H1 (cell line): ENCODE data around the gene ST6GALNAC3. TPM values are rescaled to one million over a fixed set of nuclear protein-coding genes. Genes with fewer than 3 reads are reported as not detected.

Source experiments
- CTCF ChIA-PET: fragments of 300-600 bp; sonication (Branson Sonifier 250); formaldehyde crosslinking; loops from one replicate; lab custom pipeline; 2021; ENCODE audit not compliant: partially characterized antibody; lab: Charles Lee
- POLR2A ChIA-PET: fragments of 300-600 bp; sonication (Branson Sonifier 250); formaldehyde crosslinking; loops from one replicate; lab custom pipeline; 2021; ENCODE audit warnings: inconsistent platforms; ENCODE audit not compliant: partially characterized antibody; lab: Charles Lee
- DNase-seq, 2 experiments: peaks; one replicate each; pipeline versions ENCODE4 v3.0.0 to v3.0.0-alpha.2; 2010 to 2022; ENCODE audit warnings: low spot score in 2 of 2, low read depth in 1 of 2, mixed read lengths in 1 of 2
- FAIRE-seq: peaks from 2 replicates; lab custom pipeline; 2011; peaks lifted over from hg19 to GRCh38; lab: Jason Lieb, UNC
- H2AFZ ChIP-seq: 2 replicates; pipeline ENCODE4 v1.8.1; 2012; ENCODE audit warnings: low read length, inconsistent platforms
- H2AK5ac ChIP-seq: 2 replicates; pipeline ENCODE4 v1.6.1; 2013; ENCODE audit warnings: low read depth, low read length
- H2BK120ac ChIP-seq: replicated peaks from 2 replicates; pipeline ENCODE3; 2013; ENCODE audit warnings: low read depth, low read length, inconsistent platforms
- H2BK12ac ChIP-seq: 2 replicates; pipeline ENCODE4 v1.6.1; 2013; ENCODE audit warnings: low read depth, low read length
- H2BK15ac ChIP-seq: 2 replicates; pipeline ENCODE4 v1.6.1; 2013; ENCODE audit warnings: low read length
- H2BK20ac ChIP-seq: 2 replicates; pipeline ENCODE4 v1.6.1; 2013; ENCODE audit warnings: low read length
- H2BK5ac ChIP-seq: 2 replicates; pipeline ENCODE4 v1.6.1; 2013; ENCODE audit warnings: low read depth, low read length
- H3K14ac ChIP-seq: 2 replicates; pipeline ENCODE4 v1.6.1; 2013; ENCODE audit warnings: inconsistent platforms; ENCODE audit not compliant: insufficient read length
- H3K18ac ChIP-seq: 2 replicates; pipeline ENCODE4 v1.6.1; 2013; ENCODE audit warnings: low read length; ENCODE audit errors: extremely low read depth
- H3K23ac ChIP-seq: 2 replicates; pipeline ENCODE4 v1.6.1; 2013; ENCODE audit warnings: inconsistent platforms; ENCODE audit not compliant: insufficient read length
- H3K23me2 ChIP-seq: 2 replicates; pipeline ENCODE4 v1.6.1; 2013; ENCODE audit warnings: low read depth, low read length
- H3K27ac ChIP-seq: 2 replicates; pipeline ENCODE4 v1.6.1; 2011; ENCODE audit warnings: low read depth, low read length, inconsistent platforms
- H3K27me3 ChIP-seq, 4 experiments: replicated peaks in 1 of 4; 1 replicate in 1 of 4; 2 replicates in 3 of 4; pipeline versions ENCODE4 v1.6.1 to v1.8.1; 2011 to 2013; ENCODE audit warnings: low read length in 3 of 4, mild to moderate bottlenecking in 3 of 4, inconsistent platforms in 2 of 4, mixed read lengths in 2 of 4, moderate library complexity in 1 of 4; ENCODE audit not compliant: control insufficient read depth in 3 of 4, insufficient read depth in 3 of 4; ENCODE audit errors: extremely low read depth in 1 of 4
- H3K36me3 ChIP-seq, 4 experiments: 2 replicates each; pipeline versions ENCODE4 v1.6.1 to v1.8.1; 2011 to 2013; ENCODE audit warnings: mild to moderate bottlenecking in 4 of 4, low read length in 3 of 4, moderate library complexity in 2 of 4, control low read depth in 1 of 4, inconsistent platforms in 1 of 4; ENCODE audit not compliant: insufficient read depth in 4 of 4, control insufficient read depth in 2 of 4
- H3K4ac ChIP-seq: replicated peaks from 2 replicates; pipeline ENCODE3; 2013; ENCODE audit warnings: low read length, low read depth, mixed read lengths, inconsistent platforms; ENCODE audit not compliant: insufficient read length
- H3K4me1 ChIP-seq, 4 experiments: replicated peaks in 1 of 4; 1 replicate in 1 of 4; 2 replicates in 3 of 4; pipeline versions ENCODE4 v1.6.1 to v1.8.1; 2011 to 2013; ENCODE audit warnings: low read length in 3 of 4, inconsistent platforms in 2 of 4, mixed read lengths in 1 of 4; ENCODE audit not compliant: insufficient read depth in 4 of 4, control insufficient read depth in 3 of 4
- H3K4me2 ChIP-seq, 2 experiments: 2 replicates each; pipeline versions ENCODE4 v1.6.1 to v1.8.1; 2011 to 2013; ENCODE audit warnings: low read depth in 2 of 2, low read length in 2 of 2, control low read depth in 1 of 2, inconsistent platforms in 1 of 2, mild to moderate bottlenecking in 1 of 2; ENCODE audit not compliant: insufficient read depth in 1 of 2
- H3K4me3 ChIP-seq, 4 experiments: fragments of 200-600, 300-600 bp in 1 of 4; sonication (generic), shearing (Covaris generic), sonication (Bioruptor Twin) in 1 of 4; 2 replicates each; pipeline versions ENCODE4 v1.5.1 to v1.8.1; 2011 to 2016; ENCODE audit warnings: low read length in 4 of 4, low read depth in 3 of 4, control low read depth in 2 of 4, inconsistent platforms in 2 of 4, mild to moderate bottlenecking in 2 of 4, mixed read lengths in 1 of 4, moderate library complexity in 1 of 4; ENCODE audit not compliant: insufficient read depth in 2 of 4; ENCODE audit errors: extremely low read depth in 1 of 4
- H3K56ac ChIP-seq: replicated peaks from 2 replicates; pipeline ENCODE3; 2013; ENCODE audit warnings: low read depth, mild to moderate bottlenecking, mixed read lengths, low read length, inconsistent platforms; ENCODE audit not compliant: insufficient read length
- H3K79me1 ChIP-seq: 2 replicates; pipeline ENCODE4 v1.6.1; 2013; ENCODE audit warnings: low read depth, low read length, control low read depth
- H3K79me2 ChIP-seq, 2 experiments: 2 replicates each; pipeline versions ENCODE4 v1.6.1 to v1.8.1; 2012 to 2013; ENCODE audit warnings: low read length in 2 of 2, mild to moderate bottlenecking in 2 of 2, inconsistent platforms in 1 of 2; ENCODE audit not compliant: insufficient read depth in 2 of 2, control insufficient read depth in 1 of 2
- H3K9ac ChIP-seq, 4 experiments: replicated peaks in 1 of 4; 1 replicate in 1 of 4; 2 replicates in 3 of 4; pipeline versions ENCODE4 v1.6.1 to v1.8.1; 2011 to 2013; ENCODE audit warnings: low read depth in 3 of 4, low read length in 3 of 4, control low read depth in 2 of 4, mild to moderate bottlenecking in 2 of 4, moderate library complexity in 2 of 4, inconsistent platforms in 1 of 4; ENCODE audit errors: extremely low read depth in 1 of 4
- H3K9me3 ChIP-seq, 2 experiments: 2 replicates each; pipeline versions ENCODE4 v1.6.1 to v1.8.1; 2012 to 2013; ENCODE audit warnings: mild to moderate bottlenecking in 2 of 2, moderate library complexity in 2 of 2, control low read depth in 1 of 2, inconsistent platforms in 1 of 2, low read depth in 1 of 2, low read length in 1 of 2, mixed read lengths in 1 of 2; ENCODE audit not compliant: insufficient read depth in 2 of 2
- H4K20me1 ChIP-seq, 2 experiments: replicated peaks in 1 of 2; 2 replicates each; pipeline versions ENCODE3 to v1.8.1; 2011 to 2013; ENCODE audit warnings: inconsistent platforms in 2 of 2, low read length in 2 of 2, mild to moderate bottlenecking in 1 of 2; ENCODE audit not compliant: insufficient read depth in 2 of 2, control insufficient read depth in 1 of 2
- H4K5ac ChIP-seq: 2 replicates; pipeline ENCODE4 v1.6.1; 2013; ENCODE audit warnings: low read length, low read depth, mixed read lengths, inconsistent platforms; ENCODE audit not compliant: insufficient read length
- H4K8ac ChIP-seq: 2 replicates; pipeline ENCODE4 v1.8.0; 2013; ENCODE audit warnings: mild to moderate bottlenecking, moderate library complexity, low read length, inconsistent platforms; ENCODE audit not compliant: insufficient read depth; ENCODE audit errors: extremely low read depth
- H4K91ac ChIP-seq: replicated peaks from 2 replicates; pipeline ENCODE3; 2013; ENCODE audit warnings: low read length, mixed read lengths, inconsistent platforms; ENCODE audit not compliant: insufficient read length
- EP300 ChIP-seq, 2 experiments: IDR thresholded peaks; 1 replicate in 1 of 2; 2 replicates in 1 of 2; pipeline ENCODE4 v1.6.1; 2011 to 2012; ENCODE audit warnings: low read depth in 2 of 2, low read length in 2 of 2, mild to moderate bottlenecking in 2 of 2, borderline replicate concordance in 1 of 2, inconsistent platforms in 1 of 2, moderate library complexity in 1 of 2
- EZH2 ChIP-seq: fragments of 200-600 bp; sonication (generic); IDR thresholded peaks from 2 replicates; pipeline ENCODE4 v1.7.1; 2012; ENCODE audit warnings: low read depth, mild to moderate bottlenecking, moderate library complexity, low read length, inconsistent platforms; ENCODE audit not compliant: severe bottlenecking
- HDAC6 ChIP-seq: IDR thresholded peaks from one replicate; pipeline ENCODE4 v1.7.1; 2012; ENCODE audit warnings: low read depth, mild to moderate bottlenecking, inconsistent platforms, low read length, moderate library complexity
- MAFK ChIP-seq: IDR thresholded peaks from 2 replicates; pipeline ENCODE4 v1.6.1; 2012; ENCODE audit warnings: low read depth, mild to moderate bottlenecking, improper control_type of control experiment, low read length
- WGBS, 2 experiments: shearing (Covaris generic) in 1 of 2; methylation state at CpG; one replicate each; pipeline versions ENCODE4 v1.1.6 to v1.1.7; 2013 to 2015; ENCODE audit warnings: low lambda C conversion rate in 2 of 2, mixed read lengths in 2 of 2, inconsistent platforms in 1 of 2, low coverage in 1 of 2, missing lambda C conversion rate in 1 of 2; ENCODE audit not compliant: insufficient replicate concordance in 2 of 2, insufficient coverage in 1 of 2, insufficient read length in 1 of 2; ENCODE audit errors: extremely low coverage in 1 of 2, missing lambda C conversion rate in 1 of 2; 5-methylcytosine and 5-hydroxymethylcytosine counted together
- polyA plus RNA-seq, 7 experiments: library from polyadenylated mRNA; depleted of rRNA in 3 of 7; stranded (reverse) in 5 of 7; unstranded in 2 of 7; fragments of >200 nt in 5 of 7; fragments of 200-250 nt in 2 of 7; gene quantifications; 1 replicate in 5 of 7; 2 replicates in 1 of 7; 4 replicates in 1 of 7; pipeline versions ENCODE4 v1.2.1 to v1.2.3, GENCODE V29; 2011 to 2013; ENCODE audit warnings: missing spikeins in 2 of 7, mixed read lengths in 2 of 7
- total RNA-seq: library from RNA; stranded (reverse); fragmentation: NEBNext Ultra II Directional; extraction: Animal tissue kit (Norgen Biotek cat#: 25700); gene quantifications from 2 replicates; pipeline ENCODE4 v1.2.1, GENCODE V29; 2021

ST6GALNAC3 gene
- total and polyA plus RNA-seq, 2 of the 8 experiments (the other 6 are each of a cell fraction or from before 2014, with no cell fraction given) = 4.9 to 19.0 TPM

GRCh38 chr1:76148460-76148859 is 73.9 kb downstream of the ST6GALNAC3 start:
- no peak overlapping the region for H3K56ac ChIP-seq
- no peak for FAIRE-seq
- no peak overlapping the region for H2AK5ac ChIP-seq

More at GRCh38 chr1:76148460-76148859, 73.9 kb downstream of the ST6GALNAC3 start:
- Histone ChIP-seq H3K79me1 (no peaks in the 10 kb centered on the region), H2BK20ac (no peak overlapping the region), H3K9ac (no peak overlapping the region), H2BK12ac (no peak overlapping the region), H2BK5ac (no peak overlapping the region), H3K23me2 (no peaks in the 10 kb centered on the region), H3K18ac (no peak overlapping the region), H4K8ac (no peak overlapping the region), H3K36me3 (no peaks in the 10 kb centered on the region), H4K91ac (no peak overlapping the region), H3K4me2 (no peak overlapping the region), H4K5ac (no peak overlapping the region), H2AFZ (no peak overlapping the region), H4K20me1 (no peaks in the 10 kb centered on the region), H3K79me2 (no peaks in the 10 kb centered on the region), H2BK120ac (no peak overlapping the region), H3K14ac (no peak overlapping the region), H3K4me3 (no peak overlapping the region), H3K9me3 (no peaks in the 10 kb centered on the region), H3K23ac (no peak overlapping the region), H3K27me3 (no peaks in the 10 kb centered on the region), H3K27ac (no peak overlapping the region), H3K4me1 (no peaks in the 10 kb centered on the region), H2BK15ac (no peak overlapping the region), H3K4ac (no peak overlapping the region)
- no peak for TF ChIP-seq MAFK
- no peak for TF ChIP-seq EP300 (IDR thresholded peaks at IDR 0.05; ENCODE audit: borderline replicate concordance in 1 of 2, low read depth in 2 of 2, low read length in 2 of 2)
- no peak for TF ChIP-seq HDAC6
- TF ChIP-seq EZH2 = no peak
- no peak for DNase-seq
- ChIA-PET CTCF (interaction anchor here (0.7 to 0.9 kb wide), 2 partner anchors 9 to 395 kb away, joined by 3 read pairs; no protein-coding TSS in a partner anchor), POLR2A (no interaction called here)
- WGBS, 2 experiments = 80% methylated on average over 2 of the region's 2 CpGs; no CpG with 5 or more reads in 1 of the 2 experiments
